ENCODE data around the gene KLHL25. TPM values are rescaled to one million over a fixed set of nuclear protein-coding genes. Genes with fewer than 3 reads are reported as not detected.

The KLHL25 gene
- total and polyA plus RNA-seq, 2 of the 13 experiments (the other 11 are each of a cell fraction or from before 2014, with no cell fraction given): 3.7 to 8.2 TPM

DNA sequence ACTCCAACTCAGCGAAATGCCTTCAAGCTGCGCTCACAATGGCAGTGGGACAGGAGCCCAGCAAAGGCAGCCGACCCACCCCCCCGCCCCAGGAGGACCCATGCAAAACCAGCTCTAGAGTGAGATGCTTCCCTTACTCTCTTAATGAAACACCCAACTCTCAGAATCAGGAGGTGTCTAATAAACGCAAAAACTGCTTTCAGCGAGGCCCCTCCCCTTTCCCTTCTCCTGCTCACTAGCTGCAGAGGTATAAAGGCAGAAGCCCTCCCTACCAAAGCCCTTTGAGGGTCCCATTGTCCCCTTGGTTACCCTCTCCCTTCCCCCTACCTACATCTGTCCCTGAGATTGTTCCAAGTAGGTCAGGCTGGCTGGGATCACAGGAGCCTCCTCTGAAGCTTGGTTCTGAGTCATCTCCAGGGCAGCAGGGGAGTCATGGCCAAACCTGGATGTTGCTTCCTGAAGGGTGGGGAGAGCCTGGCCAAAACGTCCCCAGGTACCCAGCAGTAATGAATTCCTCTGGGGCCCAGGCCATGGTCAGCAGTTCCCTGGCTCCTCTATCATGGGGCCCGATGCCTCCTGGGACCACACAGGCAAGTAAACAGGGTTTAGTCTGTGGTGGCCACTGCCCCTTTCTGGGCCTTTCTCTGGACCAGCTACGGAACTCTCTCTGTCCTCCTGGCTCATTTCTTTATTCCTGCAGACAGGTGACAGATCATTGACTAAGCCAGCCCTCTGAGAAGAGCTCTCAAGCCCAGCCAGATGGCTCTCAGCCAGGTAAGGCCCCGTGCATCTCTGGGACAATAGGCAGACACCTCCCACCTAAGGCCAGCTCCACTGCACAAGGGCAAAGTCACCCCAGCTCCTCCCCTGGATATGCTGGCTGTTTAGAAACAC lies 8.6 kb downstream of the KLHL25 start (continued):
- TF ChIP-seq, protein P1, sequence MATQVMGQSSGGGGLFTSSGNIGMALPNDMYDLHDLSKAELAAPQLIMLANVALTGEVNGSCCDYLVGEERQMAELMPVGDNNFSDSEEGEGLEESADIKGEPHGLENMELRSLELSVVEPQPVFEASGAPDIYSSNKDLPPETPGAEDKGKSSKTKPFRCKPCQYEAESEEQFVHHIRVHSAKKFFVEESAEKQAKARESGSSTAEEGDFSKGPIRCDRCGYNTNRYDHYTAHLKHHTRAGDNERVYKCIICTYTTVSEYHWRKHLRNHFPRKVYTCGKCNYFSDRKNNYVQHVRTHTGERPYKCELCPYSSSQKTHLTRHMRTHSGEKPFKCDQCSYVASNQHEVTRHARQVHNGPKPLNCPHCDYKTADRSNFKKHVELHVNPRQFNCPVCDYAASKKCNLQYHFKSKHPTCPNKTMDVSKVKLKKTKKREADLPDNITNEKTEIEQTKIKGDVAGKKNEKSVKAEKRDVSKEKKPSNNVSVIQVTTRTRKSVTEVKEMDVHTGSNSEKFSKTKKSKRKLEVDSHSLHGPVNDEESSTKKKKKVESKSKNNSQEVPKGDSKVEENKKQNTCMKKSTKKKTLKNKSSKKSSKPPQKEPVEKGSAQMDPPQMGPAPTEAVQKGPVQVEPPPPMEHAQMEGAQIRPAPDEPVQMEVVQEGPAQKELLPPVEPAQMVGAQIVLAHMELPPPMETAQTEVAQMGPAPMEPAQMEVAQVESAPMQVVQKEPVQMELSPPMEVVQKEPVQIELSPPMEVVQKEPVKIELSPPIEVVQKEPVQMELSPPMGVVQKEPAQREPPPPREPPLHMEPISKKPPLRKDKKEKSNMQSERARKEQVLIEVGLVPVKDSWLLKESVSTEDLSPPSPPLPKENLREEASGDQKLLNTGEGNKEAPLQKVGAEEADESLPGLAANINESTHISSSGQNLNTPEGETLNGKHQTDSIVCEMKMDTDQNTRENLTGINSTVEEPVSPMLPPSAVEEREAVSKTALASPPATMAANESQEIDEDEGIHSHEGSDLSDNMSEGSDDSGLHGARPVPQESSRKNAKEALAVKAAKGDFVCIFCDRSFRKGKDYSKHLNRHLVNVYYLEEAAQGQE (IDR thresholded peaks at IDR 0.05; ENCODE audit: borderline replicate concordance in 1 of 2, low read depth in 1 of 2, low read length in 2 of 2): no peak
- no peak for TF ChIP-seq MAFK (conservative IDR thresholded peaks at IDR 0.05 in 1 of 2, IDR thresholded peaks at IDR 0.05 in 1 of 2; ENCODE audit: low read length in 2 of 2)
- TF ChIP-seq CHCHD3 (CRISPR knock-in tag; IDR thresholded peaks at IDR 0.05): no peak
- TF ChIP-seq TBX2 (CRISPR knock-in tag; IDR thresholded peaks at IDR 0.05; ENCODE audit: borderline replicate concordance): peak; percentile 36; the same call in 1 of the 2 replicates
- no peak for TF ChIP-seq ZNF30 (CRISPR knock-in tag; IDR thresholded peaks at IDR 0.05)
- TF ChIP-seq, protein P2, sequence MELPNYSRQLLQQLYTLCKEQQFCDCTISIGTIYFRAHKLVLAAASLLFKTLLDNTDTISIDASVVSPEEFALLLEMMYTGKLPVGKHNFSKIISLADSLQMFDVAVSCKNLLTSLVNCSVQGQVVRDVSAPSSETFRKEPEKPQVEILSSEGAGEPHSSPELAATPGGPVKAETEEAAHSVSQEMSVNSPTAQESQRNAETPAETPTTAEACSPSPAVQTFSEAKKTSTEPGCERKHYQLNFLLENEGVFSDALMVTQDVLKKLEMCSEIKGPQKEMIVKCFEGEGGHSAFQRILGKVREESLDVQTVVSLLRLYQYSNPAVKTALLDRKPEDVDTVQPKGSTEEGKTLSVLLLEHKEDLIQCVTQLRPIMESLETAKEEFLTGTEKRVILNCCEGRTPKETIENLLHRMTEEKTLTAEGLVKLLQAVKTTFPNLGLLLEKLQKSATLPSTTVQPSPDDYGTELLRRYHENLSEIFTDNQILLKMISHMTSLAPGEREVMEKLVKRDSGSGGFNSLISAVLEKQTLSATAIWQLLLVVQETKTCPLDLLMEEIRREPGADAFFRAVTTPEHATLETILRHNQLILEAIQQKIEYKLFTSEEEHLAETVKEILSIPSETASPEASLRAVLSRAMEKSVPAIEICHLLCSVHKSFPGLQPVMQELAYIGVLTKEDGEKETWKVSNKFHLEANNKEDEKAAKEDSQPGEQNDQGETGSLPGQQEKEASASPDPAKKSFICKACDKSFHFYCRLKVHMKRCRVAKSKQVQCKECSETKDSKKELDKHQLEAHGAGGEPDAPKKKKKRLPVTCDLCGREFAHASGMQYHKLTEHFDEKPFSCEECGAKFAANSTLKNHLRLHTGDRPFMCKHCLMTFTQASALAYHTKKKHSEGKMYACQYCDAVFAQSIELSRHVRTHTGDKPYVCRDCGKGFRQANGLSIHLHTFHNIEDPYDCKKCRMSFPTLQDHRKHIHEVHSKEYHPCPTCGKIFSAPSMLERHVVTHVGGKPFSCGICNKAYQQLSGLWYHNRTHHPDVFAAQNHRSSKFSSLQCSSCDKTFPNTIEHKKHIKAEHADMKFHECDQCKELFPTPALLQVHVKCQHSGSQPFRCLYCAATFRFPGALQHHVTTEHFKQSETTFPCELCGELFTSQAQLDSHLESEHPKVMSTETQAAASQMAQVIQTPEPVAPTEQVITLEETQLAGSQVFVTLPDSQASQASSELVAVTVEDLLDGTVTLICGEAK (IDR thresholded peaks at IDR 0.05): no peak
- TF ChIP-seq, protein P2 (CRISPR knock-in tag; IDR thresholded peaks at IDR 0.05): no peak
- no peak for TF ChIP-seq ZMAT3 (CRISPR knock-in tag; conservative IDR thresholded peaks at IDR 0.05)
- TF ChIP-seq KLF15 (CRISPR knock-in tag; IDR thresholded peaks at IDR 0.05; ENCODE audit: borderline replicate concordance): no peak
- TF ChIP-seq GTF3A (CRISPR knock-in tag; conservative IDR thresholded peaks at IDR 0.05): no peak
- no peak for TF ChIP-seq TAF15 (IDR thresholded peaks at IDR 0.05; ENCODE audit: low read depth, low read length, poor library complexity, severe bottlenecking)

All from HepG2 (cell line).